ENCODE data around the gene CD1C. TPM values are rescaled to one million over a fixed set of nuclear protein-coding genes. Genes with fewer than 3 reads are reported as not detected.

The CD1C gene
- total and polyA plus RNA-seq, 2 of the 8 experiments (the other 6 are each of a cell fraction or from before 2014, with no cell fraction given) = 0.06 to 0.35 TPM

- TF ChIP-seq CHD7 (IDR thresholded peaks at IDR 0.05; ENCODE audit: insufficient replicate concordance, low read length) = no peak
- TF ChIP-seq TEAD4 (IDR thresholded peaks at IDR 0.05; ENCODE audit: low read depth, low read length) = no peak
- TF ChIP-seq SIX5 (IDR thresholded peaks at IDR 0.05; ENCODE audit: low read depth, low read length) = no peak
- TF ChIP-seq E2F6 (IDR thresholded peaks at IDR 0.05) = no peak
- no peak for TF ChIP-seq RFX5 (IDR thresholded peaks at IDR 0.05; ENCODE audit: borderline replicate concordance, low read depth, low read length)
- no peak for TF ChIP-seq JUN (IDR thresholded peaks at IDR 0.05; ENCODE audit: low read depth, low read length)
- no peak for TF ChIP-seq CBX5 (IDR thresholded peaks at IDR 0.05; ENCODE audit: low read depth, low read length)
Observed at GRCh38 chr1:158333405-158334155, 43.9 kb downstream of the CD1C start (continued).
